Cardiac muscle cell (in vitro differentiated cells and primary cell): ENCODE results near the gene KIF27. TPM values are rescaled to one million over a fixed set of nuclear protein-coding genes. Genes with fewer than 3 reads are reported as not detected.

Experiments used
- DNase-seq, 2 donors: peaks; one replicate each; pipeline versions ENCODE4 v3.0.0 to v3.0.0-alpha.2; 2010 to 2017; ENCODE audit warnings: low read depth in 1 of 2, low spot score in 1 of 2
- H3K27ac ChIP-seq: fragments of 200-600 bp; sonication (generic); 2 replicates; pipeline ENCODE4 v1.5.1; 2016
- H3K27me3 ChIP-seq: fragments of 200-600 bp; sonication (generic); 2 replicates; pipeline ENCODE4 v1.6.0; 2016; ENCODE audit warnings: control low read depth
- H3K36me3 ChIP-seq: fragments of 200-600 bp; sonication (generic); 2 replicates; pipeline ENCODE4 v1.5.1; 2016; ENCODE audit warnings: control low read depth
- H3K4me1 ChIP-seq: fragments of 200-600 bp; sonication (generic); 2 replicates; pipeline ENCODE4 v1.8.1; 2017; ENCODE audit warnings: low read depth, mild to moderate bottlenecking, mixed run types
- H3K4me3 ChIP-seq: fragments of 200-600 bp; sonication (generic); 2 replicates; pipeline ENCODE4 v1.5.1; 2016; ENCODE audit warnings: mild to moderate bottlenecking
- H3K9me3 ChIP-seq: fragments of 200-600 bp; sonication (generic); 2 replicates; pipeline ENCODE4 v1.5.1; 2017; ENCODE audit warnings: low read depth, mild to moderate bottlenecking, control low read depth
- CTCF ChIP-seq: IDR thresholded peaks from 2 replicates; pipeline ENCODE4 v1.5.1; 2012; ENCODE audit warnings: low read depth, mild to moderate bottlenecking, low read length
- polyA plus RNA-seq: library from polyadenylated mRNA; unstranded; fragments of >200 nt; fragmentation: Nextera tagmentation; extraction: Ambion mirVana; gene quantifications from 2 replicates; pipeline ENCODE4 v1.2.1, GENCODE V29; 2016
- total RNA-seq: library from RNA; depleted of rRNA; stranded (reverse); fragments of >200 nt; gene quantifications from 2 replicates; pipeline ENCODE4 v1.2.3, GENCODE V29; 2016

The KIF27 gene
- total and polyA plus RNA-seq, 2 experiments from 2014 or later, result 6.2 to 6.6 TPM

DNA sequence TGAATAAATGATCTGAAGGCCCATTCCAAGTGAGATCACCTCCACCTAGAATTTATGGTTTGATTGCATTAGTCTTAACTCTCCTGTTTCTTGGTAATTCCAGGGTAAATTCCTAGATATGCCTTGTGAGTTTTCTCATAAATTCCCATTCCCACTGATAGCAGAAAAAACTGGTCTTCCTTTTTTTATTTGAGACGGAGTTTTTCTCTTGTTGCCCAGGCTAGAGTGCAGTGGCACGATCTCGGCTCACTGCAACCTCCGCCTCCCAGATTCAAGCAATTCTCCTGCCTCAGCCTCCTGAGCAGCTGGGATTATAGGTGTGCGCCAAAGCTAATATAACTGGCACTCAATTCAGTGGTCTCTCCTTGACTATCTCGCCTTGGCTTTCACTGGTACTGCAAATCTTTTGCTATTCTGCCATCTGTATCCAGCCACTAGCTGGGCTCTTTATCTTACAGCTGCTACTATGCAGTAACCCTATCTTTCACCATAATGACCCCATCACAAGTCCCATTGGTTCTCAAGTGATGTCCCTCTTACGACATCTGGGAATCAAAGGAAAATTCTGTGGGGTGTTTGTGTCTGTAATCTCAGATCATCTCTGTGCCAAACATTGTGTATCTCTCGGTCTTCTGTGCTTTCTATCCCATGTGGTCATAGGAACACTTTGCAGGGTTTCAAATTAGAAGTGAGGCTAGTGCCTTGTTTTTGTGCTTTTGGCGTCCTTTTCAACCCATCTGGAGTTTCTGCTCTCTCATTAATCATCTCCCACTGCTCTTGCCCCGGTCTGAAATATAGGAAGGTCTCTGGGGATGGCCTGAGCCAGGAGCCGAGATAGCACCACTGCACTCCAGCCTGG, 44.3 kb upstream of the KIF27 start:
- peak in 1 of 2 donors; percentile 58 for DNase-seq
- H3K4me3 ChIP-seq, result no peak overlapping the region
- H3K4me1 ChIP-seq, result no peaks in the 10 kb centered on the region
- no peaks in the 10 kb centered on the region for H3K9me3 ChIP-seq
- no peaks in the 10 kb centered on the region for H3K27me3 ChIP-seq
- peak overlapping the region; percentile 16 for H3K27ac ChIP-seq
- peaks cover 39% of the 10 kb centered on the region for H3K36me3 ChIP-seq
- TF ChIP-seq CTCF, result no peak

DNA sequence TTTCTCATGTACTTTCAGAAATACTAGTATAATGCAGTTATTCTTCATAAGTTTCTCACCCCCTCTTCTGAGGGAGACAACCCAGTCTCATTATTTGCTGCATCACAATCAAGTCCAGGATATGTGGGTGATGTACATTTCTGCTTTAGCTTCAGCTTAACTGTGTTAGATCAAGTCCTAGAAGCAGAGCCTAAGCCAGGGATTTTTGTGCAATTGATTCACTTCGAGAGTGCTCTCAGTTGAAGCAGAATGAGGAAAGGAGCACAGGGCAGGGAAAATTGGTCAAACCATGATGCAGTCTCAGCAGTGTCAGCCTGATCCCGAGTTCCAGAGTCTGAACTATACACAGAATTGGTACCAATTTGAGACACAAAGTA, 43.7 kb upstream of the KIF27 start:
- Histone ChIP-seq H3K4me1 (no peaks in the 10 kb centered on the region), H3K9me3 (no peaks in the 10 kb centered on the region), H3K36me3 (peaks cover 32% of the 10 kb centered on the region), H3K27ac (peak overlapping the region; percentile 13), H3K27me3 (no peaks in the 10 kb centered on the region), H3K4me3 (no peak overlapping the region)
- no peak for TF ChIP-seq CTCF
- peak in 1 of 2 donors; percentile 38 for DNase-seq

GRCh38 chr9:83962165-83962564, 40.9 kb upstream of the KIF27 start:
- Histone ChIP-seq H3K9me3 (no peaks in the 10 kb centered on the region), H3K27ac (no peak overlapping the region), H3K4me3 (no peak overlapping the region), H3K27me3 (no peaks in the 10 kb centered on the region), H3K4me1 (no peaks in the 10 kb centered on the region), H3K36me3 (peaks cover 8% of the 10 kb centered on the region)
- peak in 1 of 2 donors; percentile 65 for DNase-seq
- TF ChIP-seq CTCF, result no peak

DNA sequence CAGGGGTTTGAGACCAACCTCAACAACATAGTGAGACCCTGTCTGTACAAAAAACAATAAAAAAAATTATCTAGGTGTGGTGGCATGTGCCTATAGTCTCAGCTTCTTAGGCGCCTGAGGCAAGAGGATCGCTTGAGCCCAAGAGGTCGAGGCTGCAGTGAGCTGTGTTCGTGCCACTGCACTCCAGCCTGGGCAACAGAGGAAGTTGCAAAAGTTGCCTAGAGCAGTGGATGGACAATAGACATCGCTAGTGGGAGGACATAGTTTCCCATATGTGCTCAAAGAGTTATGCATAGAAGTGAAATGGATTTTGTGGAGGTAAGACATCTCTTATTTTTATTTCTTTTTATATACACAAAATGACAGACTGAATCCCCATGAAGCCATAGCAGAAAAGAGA, 39.8 kb upstream of the KIF27 start:
- Histone ChIP-seq H3K9me3 (no peaks in the 10 kb centered on the region), H3K27me3 (no peaks in the 10 kb centered on the region), H3K36me3 (no peaks in the 10 kb centered on the region), H3K4me3 (no peak overlapping the region), H3K27ac (no peak overlapping the region), H3K4me1 (no peaks in the 10 kb centered on the region)
- DNase-seq, result no peak
- TF ChIP-seq CTCF, result no peak

DNA sequence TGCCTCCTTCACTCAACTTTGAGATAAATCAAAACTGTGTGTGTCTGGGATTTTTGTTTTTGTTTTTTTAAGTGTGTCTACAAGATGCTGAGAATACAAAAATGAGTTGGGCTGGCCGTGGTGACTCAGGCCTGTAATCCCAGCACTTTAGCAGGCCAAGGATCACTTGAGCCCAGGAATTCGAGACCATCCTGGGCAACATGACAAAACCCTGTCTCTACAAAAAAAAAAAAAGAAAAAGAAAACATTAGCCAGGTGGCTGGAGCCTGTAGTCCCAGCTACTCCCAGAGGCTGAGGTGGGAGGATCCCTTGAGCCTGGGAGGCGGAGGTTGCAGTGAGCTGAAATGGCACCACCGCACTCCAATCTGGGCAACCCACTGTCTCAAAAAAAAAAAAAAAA, 37.8 kb upstream of the KIF27 start:
- peak in 1 of 2 donors; percentile 72 for DNase-seq
- no peaks in the 10 kb centered on the region for H3K4me1 ChIP-seq

More for the DNA sequence above, 37.8 kb upstream of the KIF27 start:
- no peak for TF ChIP-seq CTCF
- Histone ChIP-seq H3K9me3 (no peaks in the 10 kb centered on the region), H3K27me3 (no peaks in the 10 kb centered on the region), H3K27ac (no peak overlapping the region), H3K4me3 (no peak overlapping the region), H3K36me3 (no peaks in the 10 kb centered on the region)
